ENCODE measurements around the gene STARD9. TPM values are rescaled to one million over a fixed set of nuclear protein-coding genes. Genes with fewer than 3 reads are reported as not detected.

The STARD9 gene
- total RNA-seq (2013) = 0.25 TPM
- polyA plus RNA-seq (under 1 TPM in 1 of 3 donors, not detected in 2; 0.39 TPM), polyA minus RNA-seq (0.28 and 0.32 TPM in 2 replicates), total RNA-seq (0.75 to 10.9 (median 2.1) reads per million in 11 experiments)

DNA sequence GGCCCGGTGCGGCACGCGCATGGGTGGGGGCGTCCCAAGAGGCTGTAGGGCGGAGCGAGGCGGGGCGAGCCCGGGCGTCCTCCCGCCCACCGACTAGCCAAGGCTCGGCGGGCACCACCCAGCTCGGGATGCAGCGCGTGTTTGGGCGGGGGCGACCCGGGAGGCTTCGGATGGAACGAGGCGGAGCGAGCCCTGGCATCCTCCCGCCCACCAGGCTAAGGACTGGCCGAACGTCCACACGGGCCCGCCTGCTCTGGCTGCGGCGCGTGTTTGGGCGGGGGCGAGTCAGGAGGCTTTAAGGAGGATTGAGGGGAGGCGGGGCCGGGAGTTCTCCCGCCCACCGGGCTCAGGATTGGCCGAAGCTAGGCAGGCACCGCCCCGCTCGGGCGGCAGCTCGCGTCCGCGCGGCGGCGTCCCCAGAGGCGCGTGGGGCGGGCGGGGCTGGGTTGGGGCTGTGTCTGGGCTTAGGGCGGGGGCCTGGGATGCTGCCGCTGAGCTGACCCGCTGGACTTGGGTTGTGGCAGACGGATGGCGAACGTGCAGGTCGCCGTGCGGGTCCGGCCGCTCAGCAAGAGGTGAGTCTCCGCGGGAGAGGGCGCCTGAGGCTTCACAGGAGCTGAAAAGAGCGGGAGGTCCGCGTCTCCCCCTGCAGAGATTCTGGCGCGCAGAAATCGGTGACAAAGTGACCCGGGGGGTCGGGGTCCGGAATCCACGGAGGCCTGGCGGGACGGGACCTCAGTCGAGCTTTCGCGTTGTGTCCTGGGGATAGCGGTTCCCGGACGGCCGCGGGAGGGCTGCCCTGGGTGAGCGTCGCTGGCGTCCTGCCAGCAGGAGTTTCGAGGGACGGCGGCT is at the start of gene STARD9:
Gene STARD9, plus strand, starts transcription at position 419 of the 852 bp plus-strand sequence. Its CDS starts 110 bp downstream, at position 529.
- H3K9me3 Mint-ChIP-seq = peaks cover 0 to 1% (median 0%) of the 10 kb centered on the region in 7 donors
- TF ChIP-seq, protein P1, sequence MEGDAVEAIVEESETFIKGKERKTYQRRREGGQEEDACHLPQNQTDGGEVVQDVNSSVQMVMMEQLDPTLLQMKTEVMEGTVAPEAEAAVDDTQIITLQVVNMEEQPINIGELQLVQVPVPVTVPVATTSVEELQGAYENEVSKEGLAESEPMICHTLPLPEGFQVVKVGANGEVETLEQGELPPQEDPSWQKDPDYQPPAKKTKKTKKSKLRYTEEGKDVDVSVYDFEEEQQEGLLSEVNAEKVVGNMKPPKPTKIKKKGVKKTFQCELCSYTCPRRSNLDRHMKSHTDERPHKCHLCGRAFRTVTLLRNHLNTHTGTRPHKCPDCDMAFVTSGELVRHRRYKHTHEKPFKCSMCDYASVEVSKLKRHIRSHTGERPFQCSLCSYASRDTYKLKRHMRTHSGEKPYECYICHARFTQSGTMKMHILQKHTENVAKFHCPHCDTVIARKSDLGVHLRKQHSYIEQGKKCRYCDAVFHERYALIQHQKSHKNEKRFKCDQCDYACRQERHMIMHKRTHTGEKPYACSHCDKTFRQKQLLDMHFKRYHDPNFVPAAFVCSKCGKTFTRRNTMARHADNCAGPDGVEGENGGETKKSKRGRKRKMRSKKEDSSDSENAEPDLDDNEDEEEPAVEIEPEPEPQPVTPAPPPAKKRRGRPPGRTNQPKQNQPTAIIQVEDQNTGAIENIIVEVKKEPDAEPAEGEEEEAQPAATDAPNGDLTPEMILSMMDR (IDR thresholded peaks at IDR 0.05) = no peak
- WGBS (ENCODE audit: insufficient coverage) = under 1% methylated on average over 93 of the region's 95 CpGs
- H3K9ac ChIP-seq (ENCODE audit: insufficient read depth, low read length, poor library complexity, severe bottlenecking) = peak within 1 kb of the TSS; percentile 30
- no peaks in the 10 kb centered on the region for H4K20me1 ChIP-seq (ENCODE audit: insufficient read depth, low read length)
- DNase-seq = peak; percentile 90 to 94 (median 93)
- peak within 1 kb of the TSS; percentile 95 to 97 for H3K4me3 Mint-ChIP-seq
- peaks cover 1 to 2% of the 10 kb centered on the region in 2 donors for H3K36me3 Mint-ChIP-seq
- H3K36me3 ChIP-seq (replicated peaks in 1 of 2; ENCODE audit: control insufficient read depth in 1 of 2, insufficient read depth in 2 of 2, low read length in 2 of 2) = no peaks in the 10 kb centered on the region
- H3K4me3 ChIP-seq (replicated peaks in 1 of 3; ENCODE audit: low read depth in 2 of 3, low read length in 3 of 3) = peak within 1 kb of the TSS; percentile 45 to 80 (median 61)
- H3K4me1 ChIP-seq (ENCODE audit: control insufficient read depth in 1 of 2, insufficient read depth in 2 of 2, low read length in 2 of 2) = peaks cover 15 to 21% of the 10 kb centered on the region in 2 donors
- intact Hi-C loops (cut with micrococcal nuclease) = no loop called here
- no peaks in the 10 kb centered on the region for H3K9me3 ChIP-seq (replicated peaks in 1 of 2; ENCODE audit: control insufficient read depth in 1 of 2, insufficient read depth in 1 of 2, low read length in 2 of 2)
- H3K27ac ChIP-seq (ENCODE audit: low read depth in 1 of 2, low read length in 2 of 2) = no peak within 1 kb of the TSS
- peaks cover 39 to 54% (median 45%) of the 10 kb centered on the region in 3 donors for H3K27me3 Mint-ChIP-seq (ENCODE audit: low read depth in 3 of 3)
- peaks cover 21 to 29% of the 10 kb centered on the region in 2 donors for H3K27me3 ChIP-seq (ENCODE audit: control insufficient read depth in 2 of 2, insufficient read depth in 2 of 2, low read length in 2 of 2)
- H3K4me2 ChIP-seq (replicated peaks; ENCODE audit: extremely low read depth, low read length, poor library complexity, severe bottlenecking) = peak within 1 kb of the TSS; percentile 97
- peak within 1 kb of the TSS in 5 of 7 donors; percentile 33 to 90 (median 73) for H3K27ac Mint-ChIP-seq
- peaks cover 19% of the 10 kb centered on the region for H3K4me1 Mint-ChIP-seq
- peak within 1 kb of the TSS; percentile 90 for H2AFZ ChIP-seq (ENCODE audit: insufficient read depth, low read depth, low read length, poor library complexity, severe bottlenecking)
- no peaks in the 10 kb centered on the region for H3K79me2 ChIP-seq (ENCODE audit: insufficient read depth, low read length)

DNA sequence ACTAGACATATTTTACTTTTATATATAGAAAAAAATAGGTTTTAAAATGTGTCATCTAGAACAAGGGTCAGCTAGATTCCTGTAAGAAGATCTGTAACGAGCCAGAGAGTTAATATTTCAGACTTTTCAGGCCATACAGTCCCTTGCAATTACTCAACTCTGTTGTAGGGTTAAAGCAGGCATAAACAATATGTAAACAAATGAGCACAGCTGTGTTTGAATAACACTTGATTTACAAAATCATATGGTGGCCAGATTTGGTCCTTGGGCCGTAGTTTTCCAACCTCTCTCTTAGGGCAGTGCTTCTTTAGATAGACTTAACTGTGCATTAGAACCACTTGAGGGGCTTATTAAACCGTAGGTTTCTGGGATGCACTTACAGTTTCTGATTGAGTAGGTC is 46.4 kb upstream of the STARD9 start:
- peaks cover 69 to 82% of the 10 kb centered on the region in 2 donors for H3K36me3 Mint-ChIP-seq
- H3K27ac Mint-ChIP-seq = no peak overlapping the region

More for the DNA sequence above, 46.4 kb upstream of the STARD9 start:
- Histone ChIP-seq H3K9me3 (replicated peaks in 1 of 2; ENCODE audit: control insufficient read depth in 1 of 2, insufficient read depth in 1 of 2, low read length in 2 of 2) (no peaks in the 10 kb centered on the region), H3K36me3 (replicated peaks in 1 of 2; ENCODE audit: control insufficient read depth in 1 of 2, insufficient read depth in 2 of 2, low read length in 2 of 2) (peaks cover 72 to 93% of the 10 kb centered on the region in 2 donors), H3K79me2 (ENCODE audit: insufficient read depth, low read length) (no peaks in the 10 kb centered on the region), H3K9ac (ENCODE audit: insufficient read depth, low read length, poor library complexity, severe bottlenecking) (no peak overlapping the region), H3K27ac (ENCODE audit: low read depth in 1 of 2, low read length in 2 of 2) (no peak overlapping the region), H3K4me1 (ENCODE audit: control insufficient read depth in 1 of 2, insufficient read depth in 2 of 2, low read length in 2 of 2) (no peaks in the 10 kb centered on the region), H3K4me3 (replicated peaks in 1 of 3; ENCODE audit: low read depth in 2 of 3, low read length in 3 of 3) (no peak overlapping the region), H3K4me2 (replicated peaks; ENCODE audit: extremely low read depth, low read length, poor library complexity, severe bottlenecking) (no peak overlapping the region), H2AFZ (ENCODE audit: insufficient read depth, low read depth, low read length, poor library complexity, severe bottlenecking) (no peak overlapping the region), H4K20me1 (ENCODE audit: insufficient read depth, low read length) (peaks cover 23% of the 10 kb centered on the region), H3K27me3 (ENCODE audit: control insufficient read depth in 2 of 2, insufficient read depth in 2 of 2, low read length in 2 of 2) (no peaks in the 10 kb centered on the region)
- no peaks in the 10 kb centered on the region for H3K27me3 Mint-ChIP-seq (ENCODE audit: low read depth in 3 of 3)
- no CpG with 5 or more reads among the region's 3 CpGs for WGBS (ENCODE audit: insufficient coverage)
- H3K4me1 Mint-ChIP-seq = no peaks in the 10 kb centered on the region
- H3K4me3 Mint-ChIP-seq = no peak overlapping the region
- H3K9me3 Mint-ChIP-seq = no peaks in the 10 kb centered on the region
- intact Hi-C loops (cut with micrococcal nuclease) = no loop called here
- DNase-seq = no peak
- TF ChIP-seq, protein P1 (IDR thresholded peaks at IDR 0.05) = no peak
